ENCODE data around the gene CAMK1D.

Gene CAMK1D

DNA sequence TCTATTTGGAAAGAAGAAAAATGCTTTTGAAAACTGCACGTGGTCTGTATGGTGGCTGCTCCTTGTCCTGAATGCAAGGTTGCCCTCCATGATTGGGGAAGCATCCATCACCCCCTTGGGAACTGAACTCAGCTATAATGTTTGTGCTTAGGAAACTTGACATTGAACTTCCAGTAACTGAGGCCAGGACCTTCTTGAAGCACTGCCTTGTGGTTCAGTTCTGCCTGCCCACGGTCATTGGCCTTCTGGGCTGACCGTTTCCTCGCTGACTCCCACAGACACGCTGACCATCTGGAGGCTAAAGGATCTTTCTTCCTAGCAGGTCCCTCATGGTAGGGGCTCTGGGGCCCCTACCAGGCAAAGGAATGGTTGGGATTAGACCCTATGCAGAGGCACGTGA is 247.8 kb downstream of the CAMK1D start:
- DNase-seq (ENCODE audit: low read depth) = no peak

GRCh38 chr10:12597788-12598765 is 248.7 kb downstream of the CAMK1D start:
- DNase-seq (ENCODE audit: low read depth) = no peak

DNA sequence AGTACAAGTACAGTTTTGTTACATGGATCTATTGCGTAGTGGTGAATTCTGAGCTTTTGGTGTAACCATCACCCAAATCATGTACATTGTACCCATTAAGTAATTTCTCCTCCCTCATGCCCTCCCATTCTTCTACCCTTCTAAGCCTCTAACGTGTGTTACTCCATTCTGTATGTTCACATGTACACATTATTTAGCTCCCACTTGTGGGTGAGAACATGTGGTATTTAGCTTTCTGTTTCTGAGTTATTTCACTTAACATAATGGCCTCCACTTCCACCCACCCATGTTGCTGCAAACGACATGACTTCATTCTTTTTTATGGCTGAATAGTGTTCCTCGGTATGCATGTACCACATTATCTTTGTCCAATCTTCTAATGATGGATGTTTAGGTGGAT is 251.3 kb downstream of the CAMK1D start:
- DNase-seq (ENCODE audit: low read depth) = no peak

DNA sequence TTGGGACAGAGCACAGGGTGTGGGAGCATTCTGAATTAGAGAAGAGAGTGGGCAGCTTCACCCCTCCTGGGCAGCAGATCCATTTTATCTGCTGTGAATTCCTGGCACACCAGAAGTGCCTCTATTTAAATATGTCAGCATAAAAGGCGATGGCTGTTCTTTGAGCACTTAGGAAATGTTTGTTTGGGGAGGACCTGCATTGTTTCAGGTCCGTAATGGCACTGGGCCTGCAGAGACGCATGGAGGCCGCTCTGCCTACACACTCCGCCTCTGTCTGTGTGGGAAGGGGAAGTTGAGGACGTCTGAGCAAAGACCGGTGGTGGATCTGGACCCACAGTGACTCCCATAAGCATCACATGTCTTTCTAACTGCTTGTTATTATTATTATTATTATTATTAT is 253.2 kb downstream of the CAMK1D start:
- no peak for DNase-seq (ENCODE audit: low read depth)

DNA sequence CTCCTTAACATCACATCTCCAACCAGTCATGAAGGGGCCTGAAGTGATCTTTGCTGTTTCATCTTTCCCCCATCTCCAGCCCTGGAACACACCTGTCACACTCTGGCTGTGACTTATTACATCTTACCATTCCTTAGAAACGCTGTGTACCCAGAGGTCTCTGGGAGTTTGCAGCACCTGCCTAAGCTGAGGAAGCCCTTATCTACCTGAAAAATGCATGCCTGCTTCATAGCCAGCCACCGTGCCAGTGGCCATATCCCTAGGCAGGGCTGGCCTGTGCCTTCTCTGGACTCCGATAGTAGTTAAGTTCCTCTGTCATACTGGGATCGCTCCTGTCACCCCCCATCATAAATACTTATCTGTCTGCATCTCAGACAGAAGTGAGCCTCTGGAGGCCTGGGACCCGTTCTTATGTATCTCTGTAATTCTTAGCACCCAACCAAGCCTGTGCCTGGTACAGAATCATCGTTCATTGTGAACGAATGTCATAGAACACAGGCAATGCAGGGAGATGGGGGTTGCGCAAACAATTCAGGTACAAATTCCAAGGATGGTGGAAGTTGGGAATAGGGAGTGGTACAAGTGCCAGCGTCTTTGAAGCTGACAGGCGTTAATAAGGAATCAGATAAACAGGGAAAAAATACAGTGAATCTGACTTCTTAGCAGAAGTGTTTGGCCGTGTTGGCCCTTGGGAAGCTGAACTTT is 254.6 kb downstream of the CAMK1D start:
- DNase-seq (ENCODE audit: low read depth) = no peak

DNA sequence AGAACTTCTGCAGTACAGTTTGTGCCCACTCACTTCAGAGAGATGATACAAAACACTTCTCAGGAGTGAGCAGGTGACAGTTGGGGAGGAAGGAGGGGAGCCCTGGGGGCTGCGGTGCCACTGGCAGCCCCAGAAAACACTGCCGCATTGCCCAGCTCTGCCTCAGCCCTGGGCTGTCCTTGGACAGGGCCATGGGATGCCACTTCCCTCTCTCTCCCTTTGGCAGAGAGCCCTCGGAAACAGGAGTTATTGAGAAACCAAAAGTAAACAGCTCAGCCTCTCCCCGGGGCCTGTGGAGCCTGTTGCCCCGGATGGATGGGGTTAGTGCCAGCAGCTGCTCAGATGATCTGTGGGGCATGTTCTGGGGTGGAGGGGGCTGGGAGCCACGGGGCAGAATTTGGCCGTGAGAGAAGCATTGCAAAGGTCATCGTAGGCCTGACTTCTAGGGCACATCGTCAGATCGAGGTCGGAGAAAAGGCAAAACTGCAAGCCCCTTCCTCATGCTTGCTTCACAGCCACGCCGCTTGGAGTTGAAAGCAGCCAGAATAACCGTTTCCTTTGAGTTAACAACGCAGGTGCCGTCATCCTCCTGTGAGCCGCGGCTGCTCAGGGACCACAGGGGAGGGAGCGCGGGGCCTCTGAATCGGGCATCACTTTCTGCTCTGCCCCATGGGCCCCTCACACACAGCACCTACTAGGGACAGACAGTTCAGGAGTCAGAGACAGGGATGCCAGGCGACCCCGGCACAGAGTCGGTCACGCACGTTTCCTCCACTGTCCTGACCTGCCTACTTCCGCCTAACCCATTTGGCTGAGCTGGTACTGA is 256.4 kb downstream of the CAMK1D start:
- DNase-seq (ENCODE audit: low read depth) = peak; percentile 41

DNA sequence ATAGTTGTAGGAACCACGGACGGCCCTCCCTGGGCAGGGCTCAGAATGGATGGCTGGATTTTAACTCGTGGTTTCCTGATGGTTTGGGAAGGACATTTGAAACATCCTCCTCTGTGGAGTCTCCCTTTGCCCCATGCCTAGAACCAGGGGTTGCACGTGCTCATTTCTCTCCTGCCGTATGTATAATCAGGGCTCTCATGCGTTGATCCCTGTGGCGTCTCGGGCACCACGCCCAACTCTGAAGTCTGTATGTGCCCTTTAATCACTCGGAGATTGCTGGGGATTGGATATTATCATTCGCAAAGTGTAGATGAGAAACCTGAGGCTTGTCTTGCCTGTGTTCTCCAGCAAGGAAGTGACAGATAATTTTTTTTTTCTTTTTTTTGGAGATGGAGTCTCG is 257.1 kb downstream of the CAMK1D start:
- DNase-seq (ENCODE audit: low read depth) = no peak

DNA sequence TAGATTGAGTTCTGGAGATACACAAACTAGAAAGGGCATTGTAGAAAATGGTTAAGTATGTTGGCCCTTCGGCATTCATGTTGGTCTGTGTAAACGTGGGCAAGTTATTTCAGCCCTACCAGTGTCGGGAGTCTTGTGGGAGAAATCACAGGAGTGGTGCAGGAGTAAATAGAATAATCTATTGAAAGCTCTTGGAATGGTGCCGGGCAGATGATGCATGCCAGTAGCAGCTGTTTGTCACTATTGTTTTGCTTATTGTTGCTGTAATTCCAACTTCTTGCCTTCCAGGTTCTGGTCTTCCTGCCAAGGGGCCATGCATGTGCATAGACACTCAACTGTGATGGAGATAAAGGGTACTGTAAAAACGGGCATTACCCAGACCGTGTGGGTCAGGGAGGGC is 259.4 kb downstream of the CAMK1D start:
- DNase-seq (ENCODE audit: low read depth) = no peak

- no peak for DNase-seq (ENCODE audit: low read depth)
These were observed 260.1 kb downstream of the CAMK1D start for GRCh38 chr10:12609435-12609834.

- no peak for DNase-seq (ENCODE audit: low read depth)
These were observed 263.8 kb downstream of the CAMK1D start for GRCh38 chr10:12613136-12613535.

DNA sequence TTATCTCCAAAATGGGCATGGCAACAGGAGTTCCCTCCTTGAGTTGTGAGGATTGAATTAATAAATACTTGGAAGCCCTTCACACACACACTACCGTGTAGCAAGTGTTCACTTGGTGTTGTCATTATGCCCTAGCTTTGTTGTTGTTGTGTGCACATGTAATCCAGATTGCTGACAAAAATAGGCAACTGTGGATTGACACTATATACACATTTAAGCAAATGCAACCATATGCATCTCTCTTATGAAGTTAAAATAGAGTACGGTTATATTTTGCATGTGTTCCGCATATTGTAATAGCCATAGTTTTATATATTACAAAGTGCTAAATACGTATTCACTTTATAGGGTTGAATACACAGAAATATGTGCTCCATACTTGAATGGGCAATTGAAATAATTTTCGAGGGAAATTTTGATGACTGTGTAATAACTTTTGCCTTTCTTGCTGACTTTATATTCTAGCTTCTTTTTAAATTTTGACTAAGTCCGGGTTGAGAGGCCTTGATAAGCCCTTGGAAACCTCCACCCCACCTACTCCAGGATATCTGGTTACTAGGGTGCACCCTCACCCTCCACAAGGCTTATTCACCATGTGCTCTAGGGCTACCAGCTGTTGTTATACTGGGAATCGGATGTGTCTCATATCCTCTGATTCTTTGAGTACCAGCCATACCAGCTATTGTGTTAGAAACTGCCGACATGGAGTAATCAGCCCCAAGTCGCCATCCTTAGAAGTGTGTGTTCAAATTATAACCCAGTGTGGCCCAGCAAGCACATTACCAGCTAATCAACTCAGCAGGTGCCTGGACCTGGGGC is 265.0 kb downstream of the CAMK1D start:
- DNase-seq (ENCODE audit: low read depth) = no peak

- DNase-seq (ENCODE audit: low read depth) = no peak
These were observed 266.2 kb downstream of the CAMK1D start for GRCh38 chr10:12615296-12616220.

GRCh38 chr10:12617191-12618175 is 268.1 kb downstream of the CAMK1D start:
- no peak for DNase-seq (ENCODE audit: low read depth)

- DNase-seq (ENCODE audit: low read depth) = no peak
These were observed 272.7 kb downstream of the CAMK1D start for GRCh38 chr10:12622016-12622415.

GRCh38 chr10:12622691-12623090 is 273.3 kb downstream of the CAMK1D start:
- DNase-seq (ENCODE audit: low read depth) = no peak

GRCh38 chr10:12625393-12626023 is 276.2 kb downstream of the CAMK1D start:
- no peak for DNase-seq (ENCODE audit: low read depth)

DNA sequence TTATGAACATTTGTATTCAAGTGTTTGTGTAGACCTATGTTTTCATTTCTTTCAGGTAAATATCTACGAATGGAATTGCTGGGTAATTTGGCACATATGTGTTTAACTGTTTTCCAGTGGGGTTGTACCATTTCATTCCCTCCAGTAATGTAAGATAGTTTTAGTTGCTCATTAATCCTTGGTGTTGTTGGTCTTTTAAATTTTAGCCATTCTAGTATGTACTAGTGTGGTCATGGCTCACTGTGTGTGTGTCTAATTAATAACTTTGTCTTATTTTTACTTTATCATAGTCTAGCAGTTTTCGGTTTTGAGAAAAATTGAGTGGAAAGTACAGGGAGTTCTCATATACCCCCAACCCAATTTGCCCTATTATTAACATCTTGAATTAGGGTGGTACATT is 278.8 kb downstream of the CAMK1D start:
- DNase-seq (ENCODE audit: low read depth) = no peak

DNA sequence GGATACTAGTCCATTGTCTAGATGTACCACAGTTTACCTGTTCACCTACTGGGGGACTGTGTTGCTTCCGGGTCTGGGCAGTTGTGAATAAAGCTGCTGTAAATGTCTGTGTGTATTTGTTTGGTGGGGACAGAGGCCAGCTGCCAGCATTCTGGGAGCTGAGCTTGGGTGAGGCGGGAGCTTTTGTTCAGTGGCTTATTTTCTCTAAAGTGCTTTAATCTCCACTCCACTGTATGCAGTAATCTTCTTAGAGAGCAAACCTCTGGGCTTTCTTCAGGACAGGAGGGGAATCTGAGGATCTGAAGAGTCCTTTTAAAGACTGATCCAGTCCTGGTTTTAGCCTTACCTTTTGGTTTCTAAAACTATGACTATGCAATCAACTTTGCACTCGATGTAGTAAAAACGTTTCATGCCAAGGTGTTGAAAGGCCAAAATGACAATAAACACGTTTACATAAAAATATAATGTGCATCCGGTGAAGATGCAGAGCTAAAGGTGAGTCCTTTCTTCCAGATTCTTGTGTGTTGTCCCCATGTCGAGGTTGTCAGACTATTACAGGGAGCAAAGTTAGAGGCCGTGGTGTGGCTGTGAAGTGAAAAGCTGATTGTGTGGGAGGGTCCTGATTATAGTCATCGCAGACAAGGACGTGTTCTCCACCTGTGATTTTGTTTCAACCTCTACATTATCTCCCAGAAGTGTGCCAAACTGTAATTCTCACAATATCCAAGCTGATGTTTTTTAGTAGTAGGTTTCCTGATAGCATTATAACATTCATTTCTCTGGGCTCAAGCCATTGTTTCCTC is 279.8 kb downstream of the CAMK1D start:
- DNase-seq (ENCODE audit: low read depth) = no peak

All from EH (cell line).